ENCODE results near the gene ZWILCH. TPM values are rescaled to one million over a fixed set of nuclear protein-coding genes. Genes with fewer than 3 reads are reported as not detected.

The ZWILCH gene
- total RNA-seq, 1 donor from 2014 or later, result 34.1 TPM

DNA sequence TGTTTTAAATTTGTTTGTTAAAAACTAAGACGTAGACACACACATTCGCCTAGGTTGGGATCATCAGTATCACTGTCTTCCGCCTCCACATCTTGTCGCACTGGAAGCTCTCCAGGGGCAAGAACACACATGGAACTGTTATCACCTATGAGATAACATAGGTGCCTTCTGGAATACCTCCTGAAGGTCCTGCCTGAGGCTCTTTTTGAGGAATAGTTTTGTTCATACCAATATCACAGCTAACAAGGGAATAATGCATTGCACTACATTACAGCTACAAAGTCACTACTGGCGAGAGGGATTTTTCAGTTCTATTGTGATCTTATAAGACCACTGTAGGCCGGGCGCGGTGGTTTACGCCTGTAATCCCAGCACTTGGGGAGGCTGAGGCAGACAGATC lies 29.9 kb downstream of the ZWILCH start:
- intact Hi-C loops (cut with micrococcal nuclease), result no loop called here

DNA sequence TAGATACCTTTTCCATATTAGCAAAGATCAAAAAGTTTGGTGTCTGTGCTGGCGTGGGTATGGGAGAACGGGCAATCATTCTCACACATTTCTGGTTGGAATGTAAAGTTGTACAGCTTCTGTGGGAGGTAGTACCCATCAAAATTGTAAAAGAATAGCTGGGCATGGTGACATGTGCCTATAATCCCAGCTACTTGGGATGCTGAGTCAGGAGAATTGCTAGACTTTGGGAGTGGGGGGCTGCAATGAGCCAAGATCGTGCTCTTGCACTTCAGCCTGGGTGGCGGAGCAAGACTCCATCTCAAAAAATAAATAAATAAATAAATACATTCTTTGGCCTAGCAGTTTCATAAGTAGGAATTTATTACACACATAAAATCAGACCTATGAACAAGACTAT lies 37.8 kb downstream of the ZWILCH start:
- intact Hi-C loops (cut with micrococcal nuclease), result no loop called here

DNA sequence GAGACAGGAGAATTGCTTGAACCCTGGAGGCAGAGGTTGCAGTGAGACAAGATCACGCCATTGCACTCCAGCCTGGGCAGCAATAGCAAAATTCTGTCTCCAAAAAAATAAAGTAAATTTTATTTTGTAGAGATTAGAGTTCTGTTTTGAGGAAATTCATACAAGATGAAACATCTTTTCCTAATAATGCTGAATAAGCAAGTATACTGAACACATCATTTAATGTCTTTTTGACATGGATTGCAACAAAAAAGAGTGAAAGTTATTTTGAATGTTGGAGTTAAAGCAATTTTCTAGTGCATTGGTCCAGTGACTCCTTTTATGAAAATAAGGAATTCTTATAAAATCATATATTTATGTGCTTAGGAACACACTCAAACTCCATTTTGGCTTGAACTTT lies 40.1 kb downstream of the ZWILCH start:
- intact Hi-C loops (cut with micrococcal nuclease), result no loop called here

DNA sequence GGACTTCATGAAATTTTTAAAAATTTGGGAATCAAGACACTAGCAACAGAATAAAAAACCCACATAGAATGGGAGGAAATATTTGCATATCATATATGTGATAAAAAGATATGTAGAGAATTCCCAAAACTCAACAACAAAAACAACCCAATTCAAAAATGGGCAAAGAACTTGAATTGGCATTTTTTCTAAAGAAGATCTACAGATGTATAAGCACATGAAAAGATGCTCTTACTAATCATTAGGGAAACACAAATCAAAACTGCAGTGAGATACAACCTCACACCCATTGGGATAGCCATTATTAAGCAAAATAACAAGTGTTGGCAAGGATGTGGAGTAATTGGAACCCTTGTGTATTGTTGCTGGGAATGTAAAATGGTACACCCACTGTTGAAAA lies 50.6 kb downstream of the ZWILCH start:
- intact Hi-C loops (cut with micrococcal nuclease), result no loop called here

DNA sequence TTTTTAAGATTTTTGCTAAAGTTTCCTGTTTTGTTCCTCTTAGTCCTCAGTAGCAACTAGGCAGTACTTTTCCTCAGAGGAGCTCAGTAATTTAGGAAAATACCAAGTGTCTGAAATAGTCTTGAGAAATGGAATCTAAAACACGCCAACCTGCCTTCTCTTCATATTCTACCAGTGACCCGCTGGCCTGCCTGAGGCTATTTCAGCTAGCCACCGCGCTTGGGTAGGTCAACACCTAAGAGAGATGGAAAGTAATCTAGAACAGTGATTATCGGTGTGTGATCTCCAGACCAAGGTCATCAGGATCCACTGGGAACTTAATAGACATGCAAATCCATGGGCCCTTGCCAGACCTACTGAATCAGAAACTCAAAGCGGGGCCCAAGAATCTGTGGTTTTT lies 53.1 kb downstream of the ZWILCH start:
- intact Hi-C loops (cut with micrococcal nuclease), result no loop called here

DNA sequence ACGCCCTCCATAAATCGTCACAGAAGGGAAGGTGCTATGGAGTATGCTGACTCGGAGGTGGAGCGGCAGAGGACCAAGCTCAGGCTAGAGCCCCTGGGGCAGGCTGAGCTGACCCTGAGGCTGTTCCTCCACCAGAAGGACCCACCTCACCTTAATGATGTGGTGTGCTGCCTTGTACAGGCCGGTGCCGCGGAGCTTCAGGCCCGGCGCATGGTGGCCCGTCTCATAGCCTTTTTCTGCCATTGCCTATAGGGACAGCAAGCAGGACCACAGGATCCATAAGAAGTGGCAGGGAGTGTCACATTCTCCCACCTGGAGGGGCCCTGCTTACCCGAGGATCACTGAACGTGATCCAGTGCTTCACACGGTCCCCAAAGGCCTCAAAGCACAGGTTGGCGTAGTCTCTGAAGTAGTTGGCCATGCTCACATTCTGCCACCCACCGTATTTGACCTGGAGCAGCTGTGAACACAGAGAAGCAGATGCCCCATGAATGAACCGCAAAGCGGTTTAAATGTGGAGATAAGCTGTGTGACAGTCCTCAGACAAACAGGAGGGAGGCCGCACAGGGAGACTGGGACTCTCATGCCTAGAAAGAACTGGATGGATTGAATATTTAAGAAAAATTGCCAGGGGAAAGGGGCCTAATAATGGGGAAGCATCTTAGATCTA lies 55.9 kb downstream of the ZWILCH start:
- intact Hi-C loops (cut with micrococcal nuclease), result no loop called here

DNA sequence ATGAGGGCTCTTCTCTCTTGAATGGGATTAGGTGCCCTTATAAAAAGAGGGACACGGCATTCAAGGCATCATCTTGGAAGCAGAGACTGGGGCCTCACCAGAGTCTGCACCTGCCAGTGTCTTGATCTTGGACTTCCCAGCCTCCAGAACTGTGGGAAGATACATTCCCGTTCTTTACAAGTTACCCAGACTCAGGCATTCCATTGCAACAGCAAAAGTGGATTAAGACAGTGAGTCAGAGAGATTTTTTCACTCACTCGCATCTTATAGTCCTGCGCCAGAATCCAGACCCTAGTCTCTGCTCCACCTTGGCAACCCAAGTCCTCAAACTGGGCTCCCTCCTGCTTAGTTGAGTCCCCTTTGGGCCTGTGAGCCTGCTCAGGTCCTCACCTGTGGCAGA lies 58.0 kb downstream of the ZWILCH start:
- intact Hi-C loops (cut with micrococcal nuclease), result no loop called here

DNA sequence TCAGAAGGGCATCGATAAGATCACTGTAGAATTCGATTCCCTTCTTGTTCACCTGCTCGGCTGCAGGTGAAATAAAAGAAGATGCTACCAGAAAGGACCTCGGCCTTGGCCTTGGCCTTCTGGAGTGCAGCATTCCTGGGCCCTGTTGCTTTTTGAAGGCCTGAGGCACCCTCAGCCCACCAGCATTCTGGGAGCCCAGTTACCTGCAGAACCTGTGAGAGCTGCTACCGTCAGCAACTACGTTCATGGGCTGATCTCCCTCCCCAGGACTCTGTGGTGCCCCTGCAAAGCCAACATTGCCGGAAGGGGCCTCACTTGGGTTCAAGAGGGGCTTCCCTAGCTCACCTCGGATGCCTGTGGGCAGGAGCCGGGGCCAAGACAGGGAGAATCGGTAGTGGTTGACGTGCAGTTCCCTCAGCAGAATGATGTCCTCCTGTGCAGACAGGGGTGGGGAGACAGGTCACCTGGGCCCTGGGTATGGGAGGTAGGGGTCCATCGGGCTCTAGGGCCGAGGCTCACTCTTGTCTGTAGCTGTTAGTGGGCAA lies 58.5 kb downstream of the ZWILCH start:
- intact Hi-C loops (cut with micrococcal nuclease), result no loop called here

DNA sequence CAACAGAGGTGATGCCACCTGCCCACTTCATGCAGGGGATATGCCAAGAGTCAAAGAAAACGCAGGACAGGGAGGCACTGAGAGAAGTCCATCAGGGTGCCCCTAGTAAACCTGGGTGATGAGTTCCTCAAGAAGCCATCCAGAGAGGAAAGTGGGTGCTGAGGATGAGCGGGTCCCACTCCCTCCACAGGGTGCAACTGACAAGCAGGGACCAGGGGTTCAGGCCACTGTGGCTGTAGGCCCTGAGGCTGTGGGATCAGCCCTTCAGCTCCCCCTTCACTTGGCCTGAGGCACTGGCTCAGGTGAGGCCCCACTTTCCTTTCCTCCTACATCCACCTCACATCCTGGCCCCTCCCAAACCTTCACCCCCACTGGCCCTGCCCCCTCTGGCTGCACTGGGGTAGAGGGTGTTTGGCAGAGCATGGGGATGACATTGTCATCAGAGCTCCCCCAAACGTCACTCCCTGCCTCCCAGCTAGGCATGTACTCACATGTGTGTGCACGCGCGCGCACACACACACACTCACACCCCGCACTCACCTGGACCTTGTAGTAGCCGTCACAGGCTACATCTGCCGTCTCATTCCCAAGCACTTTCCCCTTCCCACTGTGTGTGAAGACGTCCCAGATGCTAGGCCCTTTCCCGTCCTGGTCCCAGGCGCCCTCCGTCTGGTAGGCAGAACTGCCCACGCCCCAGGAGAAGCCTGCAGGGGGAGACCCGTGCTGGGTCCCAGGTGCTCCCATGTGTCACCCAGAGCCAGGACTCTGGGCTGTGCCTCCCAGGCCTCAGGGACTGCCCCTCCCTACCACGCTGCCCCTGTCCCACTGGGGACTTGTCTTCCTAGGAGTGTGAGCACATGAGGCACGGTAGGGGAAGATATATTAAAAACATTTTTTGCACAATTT lies 59.3 kb downstream of the ZWILCH start:
- intact Hi-C loops (cut with micrococcal nuclease), result no loop called here

DNA sequence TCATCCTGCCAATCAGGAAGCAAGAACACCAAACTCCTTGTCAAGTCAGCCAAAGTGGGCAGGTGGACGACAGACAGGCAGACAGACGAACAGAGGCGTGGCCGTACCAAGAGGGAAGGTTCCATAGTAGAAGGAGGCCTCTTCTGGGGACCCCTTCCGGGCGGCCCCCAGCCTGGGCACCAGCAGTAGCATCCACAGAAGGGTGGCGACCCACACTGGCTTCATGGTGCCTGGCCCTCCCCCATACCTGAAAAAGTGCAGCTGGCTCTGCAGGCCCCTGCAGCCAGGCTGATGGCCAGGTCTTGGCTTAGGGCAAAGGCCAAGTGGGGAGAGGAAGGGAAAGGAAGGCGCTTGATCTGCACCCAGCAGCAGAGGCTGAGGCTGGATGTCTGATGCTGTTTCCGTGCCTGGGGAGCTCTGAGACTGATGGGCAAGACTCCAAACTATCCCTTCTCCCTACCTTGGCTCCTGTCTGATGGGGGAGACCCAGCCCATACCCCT lies 60.1 kb downstream of the ZWILCH start:
- intact Hi-C loops (cut with micrococcal nuclease), result no loop called here

DNA sequence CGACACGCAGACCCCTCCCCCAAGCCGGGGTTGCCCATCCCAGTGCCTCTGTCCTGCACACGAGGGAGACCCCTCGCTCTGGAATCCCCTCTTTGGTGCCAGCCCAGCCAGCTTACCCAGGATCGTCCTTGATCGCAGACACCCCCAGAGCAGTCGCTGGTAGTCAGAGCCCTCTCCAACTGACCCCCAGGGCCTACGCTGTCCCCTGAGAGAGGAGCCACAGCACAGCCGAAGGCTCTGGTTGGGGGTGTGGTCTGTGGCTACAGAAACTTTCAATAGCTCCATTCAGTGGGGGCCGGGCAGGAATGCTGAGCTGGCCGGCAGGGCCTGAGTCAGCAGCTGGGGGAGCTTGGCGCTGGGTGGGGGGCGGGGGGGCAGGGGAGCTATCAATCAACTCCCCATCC lies 60.6 kb downstream of the ZWILCH start, which contains the start of gene LCTL:
LCTL (minus strand) TSS at position 258 of the 404 bp plus-strand sequence. CDS start 633 bp downstream, outside the sequence.
- intact Hi-C loops (cut with micrococcal nuclease), result no loop called here

DNA sequence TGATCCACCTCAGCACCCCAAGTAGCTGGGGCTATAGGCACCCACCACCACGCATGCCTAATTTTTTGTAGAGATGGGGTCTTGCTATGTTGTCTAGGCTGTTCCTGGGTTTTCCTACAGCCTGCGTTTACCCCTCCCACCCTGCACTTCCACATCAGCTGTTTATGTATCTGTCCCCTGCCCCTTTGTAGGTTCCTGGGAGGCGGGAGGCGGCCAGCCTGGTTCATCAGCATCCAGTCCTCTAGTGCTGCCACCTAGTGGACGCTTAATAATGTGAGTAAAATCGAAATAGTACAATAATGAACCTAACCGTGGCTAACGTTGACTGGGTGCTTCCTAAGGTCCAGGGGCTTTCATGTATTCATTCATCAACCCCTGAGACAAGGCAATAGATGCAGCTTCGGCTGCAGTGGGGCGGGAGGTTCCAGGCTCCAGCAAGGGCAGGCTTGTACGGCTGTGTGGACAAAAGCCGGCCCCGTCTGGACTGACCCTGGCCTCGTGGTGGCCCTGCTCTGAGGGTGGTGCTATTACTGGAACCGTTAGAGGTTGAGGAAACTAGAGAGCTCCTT lies 61.9 kb downstream of the ZWILCH start:
- intact Hi-C loops (cut with micrococcal nuclease), result no loop called here

DNA sequence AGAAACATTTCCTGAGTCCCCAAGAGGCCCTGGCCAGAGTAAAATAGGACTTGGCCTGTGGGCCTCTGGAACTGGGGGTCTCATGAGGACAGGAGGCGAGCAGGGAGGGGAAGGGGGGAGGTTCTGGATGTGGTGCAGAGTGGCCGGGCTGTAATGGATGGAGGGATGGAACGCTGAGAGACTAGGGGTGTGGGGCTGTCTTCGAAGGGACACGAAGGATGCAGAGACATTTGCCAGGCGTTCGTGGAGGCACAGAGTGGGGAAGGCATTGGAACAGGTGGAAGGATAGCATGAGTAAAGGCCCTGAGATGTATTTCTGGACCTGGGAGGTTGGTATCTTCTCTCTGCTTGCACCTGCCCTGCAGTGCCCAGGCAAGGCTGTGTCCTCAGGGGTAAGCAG lies 62.8 kb downstream of the ZWILCH start:
- intact Hi-C loops (cut with micrococcal nuclease), result no loop called here

DNA sequence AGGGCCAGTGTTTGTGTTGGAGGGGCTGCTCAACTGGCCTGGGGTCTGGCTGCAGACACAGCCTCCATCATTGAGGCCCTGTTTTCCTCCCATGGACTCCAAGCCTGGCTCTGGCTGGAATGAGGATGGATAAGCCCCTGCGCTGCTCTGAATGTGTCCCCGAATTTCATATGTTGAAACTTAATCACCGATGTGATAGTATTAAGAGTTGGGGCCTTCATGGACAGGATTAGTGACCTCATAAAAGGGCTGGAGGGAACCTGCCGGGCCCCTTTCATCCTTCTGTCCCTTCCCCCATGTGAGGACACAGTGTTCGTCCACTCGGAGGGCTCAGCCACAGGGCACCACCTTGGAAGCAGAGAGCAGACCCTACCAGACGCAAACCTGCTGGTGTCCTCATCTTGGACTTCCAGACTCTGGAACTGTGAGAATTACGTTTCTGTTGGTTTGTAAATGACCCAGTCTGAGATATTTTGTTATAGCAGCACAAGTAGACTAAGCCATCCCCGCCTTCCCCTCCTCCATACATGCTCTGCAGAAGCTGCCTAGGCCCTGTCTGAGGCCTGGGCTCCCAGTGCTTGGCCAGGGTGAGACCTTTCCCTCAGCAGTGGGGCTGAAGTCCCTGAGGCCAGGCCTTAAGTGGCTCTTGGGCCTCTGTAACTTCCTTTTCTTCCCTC lies 64.5 kb downstream of the ZWILCH start:
- intact Hi-C loops (cut with micrococcal nuclease), result no loop called here

DNA sequence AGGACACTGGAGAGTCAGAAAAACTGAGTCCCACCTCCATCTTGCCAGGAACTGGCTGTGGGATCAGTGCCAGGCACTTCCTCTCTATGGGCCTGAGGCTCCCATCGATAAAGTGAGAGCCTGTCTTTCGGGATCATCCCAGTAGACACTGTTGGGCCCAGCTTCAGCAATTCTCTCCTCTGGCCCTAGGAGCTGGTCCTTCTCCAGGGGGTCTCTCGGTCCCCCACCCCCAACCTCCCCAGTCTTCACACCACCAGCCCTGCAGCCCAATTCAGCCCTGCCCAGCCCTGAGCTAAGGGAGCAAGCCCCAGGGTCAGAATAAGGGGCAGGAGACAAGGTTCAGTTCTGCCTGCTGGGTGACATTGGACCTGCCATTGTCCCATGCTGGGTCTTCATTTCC lies 65.2 kb downstream of the ZWILCH start:
- intact Hi-C loops (cut with micrococcal nuclease), result no loop called here

DNA sequence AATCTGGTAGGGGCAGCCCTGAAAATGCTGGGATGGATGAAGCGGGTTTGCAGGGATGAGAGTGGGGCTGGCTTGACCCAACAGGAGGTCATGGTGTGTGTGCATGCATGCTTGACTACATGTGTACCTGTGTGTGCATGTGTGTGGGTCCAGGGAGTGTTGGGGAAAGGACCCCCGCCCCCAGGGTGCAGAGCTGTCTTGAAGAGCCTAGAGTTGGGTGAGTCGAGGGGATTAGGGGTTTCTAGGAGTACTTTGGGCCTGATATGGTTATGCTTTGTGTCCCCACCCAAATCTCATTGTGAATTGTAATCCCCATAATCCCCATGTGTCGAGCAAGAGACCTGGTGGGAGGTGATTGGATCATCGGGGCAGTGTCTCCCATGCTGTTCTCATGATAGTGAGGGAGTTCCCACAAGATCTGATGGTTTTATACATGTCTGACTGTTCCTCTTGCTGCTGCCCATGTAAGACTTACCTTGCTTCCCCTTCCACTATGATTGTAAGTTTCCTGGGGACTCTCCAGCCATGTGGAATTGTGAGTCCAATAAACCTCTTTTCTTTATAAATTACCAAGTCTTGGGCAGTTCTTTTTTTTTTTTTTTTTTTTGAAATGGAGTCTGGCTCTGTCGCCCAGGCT lies 65.8 kb downstream of the ZWILCH start:
- intact Hi-C loops (cut with micrococcal nuclease), result no loop called here

DNA sequence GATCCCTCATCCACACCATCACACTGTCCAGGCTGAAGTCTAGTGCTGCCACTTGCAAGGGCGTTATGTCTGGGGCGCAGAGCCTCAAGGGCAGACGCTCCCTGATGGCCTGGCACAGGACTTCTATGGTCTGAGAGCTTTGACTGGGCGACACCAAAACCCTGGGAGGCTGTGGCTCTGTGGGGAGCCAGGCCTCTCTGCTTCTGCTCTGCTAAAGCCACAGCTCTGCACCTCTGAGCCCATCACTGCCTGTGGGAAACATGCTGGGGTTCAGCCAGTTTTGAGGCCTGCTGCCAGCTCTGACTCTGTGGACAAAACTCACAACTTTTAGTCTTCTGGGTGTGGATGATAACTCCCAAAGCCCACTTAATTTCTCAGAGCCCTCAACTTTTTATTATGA lies 67.0 kb downstream of the ZWILCH start:
- intact Hi-C loops (cut with micrococcal nuclease), result no loop called here

DNA sequence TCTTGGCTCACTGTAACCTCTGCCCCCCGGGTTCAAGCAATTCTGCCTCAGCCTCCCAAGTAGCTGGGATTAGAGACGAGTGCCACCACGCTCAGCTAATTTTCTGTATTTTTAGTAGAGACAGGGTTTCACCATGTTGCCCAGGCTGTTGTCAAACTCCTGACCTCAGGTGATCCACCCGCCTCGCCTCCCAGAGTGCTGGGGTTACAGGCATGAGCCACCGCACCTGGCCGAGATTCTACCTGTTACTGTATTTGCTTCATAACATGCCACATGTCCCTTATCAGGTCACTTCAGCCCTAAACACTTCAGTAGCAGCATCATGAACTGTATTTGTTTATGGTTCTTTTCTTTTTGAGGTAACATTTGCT lies 68.2 kb downstream of the ZWILCH start:
- intact Hi-C loops (cut with micrococcal nuclease), result no loop called here

DNA sequence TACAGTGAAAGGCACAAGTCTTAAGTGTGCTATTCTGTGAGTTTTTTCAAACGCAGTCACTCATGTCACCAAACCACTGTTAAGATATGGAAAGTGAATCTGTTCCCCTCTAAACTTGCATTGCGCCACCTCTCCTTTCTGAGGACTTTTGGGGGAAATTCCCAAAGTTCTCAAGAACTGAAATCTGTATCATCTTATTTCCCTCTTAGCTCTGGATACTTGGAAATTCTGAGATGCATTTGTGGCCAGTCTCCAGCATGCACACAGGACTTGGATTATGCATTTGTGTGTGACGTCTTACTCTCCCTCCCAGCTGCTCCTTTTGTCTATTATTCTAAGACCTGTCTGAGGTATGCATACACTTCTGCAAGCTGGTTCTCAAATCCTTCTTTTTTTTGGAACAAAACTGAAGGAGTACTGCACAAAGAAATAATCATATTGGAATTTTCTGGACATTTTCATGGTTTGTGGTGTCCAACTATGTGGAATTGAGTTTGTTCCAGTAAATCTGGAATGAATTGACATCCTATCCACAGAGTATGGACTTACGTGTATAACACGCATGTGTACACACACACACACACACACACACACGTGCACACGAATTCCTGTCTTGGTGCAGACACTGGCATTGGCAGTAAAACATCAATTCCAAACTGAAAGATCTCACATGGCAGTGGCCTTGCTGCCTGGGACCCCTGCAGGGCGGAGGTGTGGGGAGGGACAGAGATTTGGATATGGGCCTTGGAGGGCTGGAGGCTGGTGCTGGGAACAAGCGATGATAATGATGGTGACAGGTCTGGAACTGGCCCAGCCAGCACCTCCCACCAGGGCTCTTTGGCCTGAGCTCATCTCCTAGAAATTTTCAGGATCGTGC lies 68.8 kb downstream of the ZWILCH start:
- intact Hi-C loops (cut with micrococcal nuclease), result no loop called here

DNA sequence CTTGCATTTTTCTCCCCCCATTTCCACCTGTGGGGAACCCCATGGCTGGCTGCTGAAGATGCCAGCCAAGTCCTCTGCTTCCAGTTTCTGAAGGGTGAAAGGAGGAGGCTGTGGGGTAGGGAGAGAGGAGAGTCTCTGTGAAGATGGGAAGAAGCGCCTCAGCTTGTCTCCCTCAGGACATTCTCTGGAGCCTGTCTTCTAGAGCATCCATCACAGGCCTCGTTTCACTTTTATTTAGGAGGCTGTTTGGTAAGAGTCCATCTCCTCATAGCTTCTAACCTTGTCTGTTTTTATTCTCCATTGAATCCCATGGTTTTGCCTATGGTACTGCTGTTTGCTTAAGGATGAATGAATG lies 69.4 kb downstream of the ZWILCH start:
- intact Hi-C loops (cut with micrococcal nuclease), result no loop called here

Data from T-helper 2 cell treated with Interferon-gamma antibody and Interleukin-4, amounts not matched to agents 100 ng/mL and 5 ng/mL, for 36 hours (primary cell).